IMR-90 (cell line): Measurements from ENCODE around the gene DNMT3A. TPM values are rescaled to one million over a fixed set of nuclear protein-coding genes. Genes with fewer than 3 reads are reported as not detected.

ENCODE experiments used
- ATAC-seq: fragments of 200-7000 bp; cut with Tn5 transposase; 2 replicates; pipeline ENCODE4 v1.9.1; 2020; ENCODE audit warnings: low read depth, mild to moderate bottlenecking, moderate library complexity
- BruUV-seq: library from RNA; stranded (reverse); fragments of 400-500 nt; replicated peaks from 2 replicates; lab custom pipeline; 2021; lab: Mats Ljungman, UMichigan
- CTCF ChIA-PET: fragments of 300-600 bp; formaldehyde crosslinking; extraction: SDS; loops from one replicate; lab custom pipeline; 2021; ENCODE audit warnings: antibody characterized with exemption; lab: Yijun Ruan, JAX
- POLR2A ChIA-PET: fragments of 300-600 bp; sonication (Branson Sonifier 250); formaldehyde crosslinking; loops from one replicate; lab custom pipeline; 2022; ENCODE audit warnings: antibody characterized with exemption; ENCODE audit not compliant: unreplicated experiment; lab: Charles Lee
- DNase-seq: peaks from one replicate; pipeline ENCODE4 v3.0.0; 2013
- H2AFZ ChIP-seq: replicated peaks from 2 replicates; pipeline ENCODE3; 2013; ENCODE audit warnings: low read length, mild to moderate bottlenecking; ENCODE audit not compliant: poor library complexity
- H2AK5ac ChIP-seq: 2 replicates; pipeline ENCODE4 v1.6.1; 2013; ENCODE audit warnings: low read depth, low read length, inconsistent platforms
- H2AK9ac ChIP-seq: replicated peaks from 2 replicates; pipeline ENCODE3; 2013; ENCODE audit warnings: mild to moderate bottlenecking, low read depth, low read length, moderate library complexity; ENCODE audit not compliant: poor library complexity
- H2BK120ac ChIP-seq: 2 replicates; pipeline ENCODE4 v1.6.1; 2013; ENCODE audit warnings: low read depth, low read length, inconsistent platforms
- H2BK15ac ChIP-seq: 3 replicates; pipeline ENCODE4 v1.6.1; 2013; ENCODE audit warnings: low read depth, low read length, inconsistent platforms
- H2BK20ac ChIP-seq: 2 replicates; pipeline ENCODE4 v1.6.1; 2013; ENCODE audit warnings: low read depth, mild to moderate bottlenecking, inconsistent platforms, low read length, moderate library complexity
- H2BK5ac ChIP-seq: 2 replicates; pipeline ENCODE4 v1.6.1; 2013; ENCODE audit warnings: mild to moderate bottlenecking, low read depth, low read length, inconsistent platforms; ENCODE audit not compliant: poor library complexity, severe bottlenecking
- H3K14ac ChIP-seq: replicated peaks from 2 replicates; pipeline ENCODE4 v1.6.1; 2013; ENCODE audit warnings: low read depth, low read length, inconsistent platforms
- H3K18ac ChIP-seq: 2 replicates; pipeline ENCODE4 v1.6.1; 2013; ENCODE audit warnings: low read depth, low read length, control low read depth
- H3K23ac ChIP-seq: 2 replicates; pipeline ENCODE4 v1.6.1; 2013; ENCODE audit warnings: low read depth, low read length, inconsistent platforms
- H3K27ac ChIP-seq: 2 replicates; pipeline ENCODE4 v1.5.1; 2013; ENCODE audit warnings: mild to moderate bottlenecking, control low read depth, low read length; ENCODE audit not compliant: insufficient read depth
- H3K27me3 ChIP-seq: 2 replicates; pipeline ENCODE4 v1.6.1; 2013; ENCODE audit warnings: low read length; ENCODE audit not compliant: control insufficient read depth, insufficient read depth
- H3K36me3 ChIP-seq: 2 replicates; pipeline ENCODE4 v1.6.1; 2013; ENCODE audit warnings: low read length, mixed read lengths; ENCODE audit not compliant: control insufficient read depth, insufficient read depth
- H3K4ac ChIP-seq: 2 replicates; pipeline ENCODE4 v1.6.1; 2013; ENCODE audit warnings: low read depth, low read length, inconsistent platforms
- H3K4me1 ChIP-seq: 2 replicates; pipeline ENCODE4 v1.6.1; 2013; ENCODE audit warnings: low read length, mixed read lengths; ENCODE audit not compliant: control insufficient read depth, insufficient read depth
- H3K4me2 ChIP-seq: 2 replicates; pipeline ENCODE4 v1.6.1; 2013; ENCODE audit warnings: low read depth, mild to moderate bottlenecking, control low read depth, low read length, moderate library complexity
- H3K4me3 ChIP-seq: 2 replicates; pipeline ENCODE4 v1.5.1; 2013; ENCODE audit warnings: low read depth, mild to moderate bottlenecking, control low read depth, low read length, moderate library complexity; ENCODE audit not compliant: insufficient read depth
- H3K56ac ChIP-seq: 2 replicates; pipeline ENCODE4 v1.6.1; 2013; ENCODE audit warnings: low read length, inconsistent platforms; ENCODE audit not compliant: insufficient read depth; ENCODE audit errors: extremely low read depth
- H3K79me1 ChIP-seq, 2 experiments: 2 replicates each; pipeline ENCODE4 v1.6.1; 2013; ENCODE audit warnings: low read length in 2 of 2, inconsistent platforms in 1 of 2, low read depth in 1 of 2
- H3K9ac ChIP-seq: 2 replicates; pipeline ENCODE4 v1.6.1; 2013; ENCODE audit warnings: low read depth, low read length, control low read depth
- H3K9me1 ChIP-seq: 2 replicates; pipeline ENCODE4 v1.6.1; 2013; ENCODE audit warnings: low read length, inconsistent platforms; ENCODE audit not compliant: insufficient read depth
- H3K9me3 ChIP-seq: 2 replicates; pipeline ENCODE4 v1.6.1; 2013; ENCODE audit warnings: low read length; ENCODE audit not compliant: control insufficient read depth, insufficient read depth
- H4K20me1 ChIP-seq: 2 replicates; pipeline ENCODE4 v1.6.1; 2013; ENCODE audit warnings: low read length, inconsistent platforms; ENCODE audit not compliant: insufficient read depth
- H4K5ac ChIP-seq: 2 replicates; pipeline ENCODE4 v1.6.1; 2013; ENCODE audit warnings: mild to moderate bottlenecking, low read depth, low read length, control low read depth
- H4K8ac ChIP-seq, 2 experiments: 2 replicates each; pipeline ENCODE4 v1.6.1; 2013; ENCODE audit warnings: low read depth in 2 of 2, low read length in 2 of 2, control low read depth in 1 of 2, inconsistent platforms in 1 of 2
- H4K91ac ChIP-seq: 2 replicates; pipeline ENCODE4 v1.6.1; 2013; ENCODE audit warnings: low read depth, low read length, inconsistent platforms; ENCODE audit not compliant: insufficient read depth
- BHLHE40 ChIP-seq: fragments of 150-350 bp; IDR thresholded peaks from 2 replicates; pipeline ENCODE4 v1.6.1; 2016; ENCODE audit warnings: mild to moderate bottlenecking, low read depth, low read length
- CEBPB ChIP-seq: IDR thresholded peaks from 2 replicates; pipeline ENCODE4 v1.6.1; 2012; ENCODE audit warnings: low read depth, low read length, improper control_type of control experiment
- CHD1 ChIP-seq: IDR thresholded peaks from 2 replicates; pipeline ENCODE4 v1.6.1; 2012; ENCODE audit warnings: low read depth, low read length, improper control_type of control experiment
- FOS ChIP-seq: fragments of 150-350 bp; IDR thresholded peaks from 2 replicates; pipeline ENCODE4 v1.6.1; 2016; ENCODE audit warnings: low read depth, low read length
- MAFK ChIP-seq: IDR thresholded peaks from 2 replicates; pipeline ENCODE4 v1.6.1; 2012; ENCODE audit warnings: low read depth, low read length, improper control_type of control experiment
- MAZ ChIP-seq: IDR thresholded peaks from 2 replicates; pipeline ENCODE4 v1.6.1; 2012; ENCODE audit warnings: low read depth, mild to moderate bottlenecking, low read length, improper control_type of control experiment, moderate library complexity, borderline replicate concordance
- MXI1 ChIP-seq: IDR thresholded peaks from 2 replicates; pipeline ENCODE4 v1.6.1; 2012; ENCODE audit warnings: low read depth, mild to moderate bottlenecking, low read length, moderate library complexity, borderline replicate concordance
- NFE2L2 ChIP-seq: fragments of 150-350 bp; IDR thresholded peaks from 2 replicates; pipeline ENCODE4 v1.6.1; 2016; ENCODE audit warnings: low read depth, mild to moderate bottlenecking, low read length
- POLR2A ChIP-seq: IDR thresholded peaks from 2 replicates; pipeline ENCODE4 v1.6.1; 2012; ENCODE audit warnings: mild to moderate bottlenecking, low read depth, low read length
- RAD21 ChIP-seq: IDR thresholded peaks from 2 replicates; pipeline ENCODE4 v1.6.1; 2012; ENCODE audit warnings: low read length, improper control_type of control experiment
- RCOR1 ChIP-seq: IDR thresholded peaks from 2 replicates; pipeline ENCODE4 v1.6.1; 2012; ENCODE audit warnings: mild to moderate bottlenecking, low read length, improper control_type of control experiment; ENCODE audit not compliant: insufficient replicate concordance
- RFX5 ChIP-seq: IDR thresholded peaks from 2 replicates; pipeline ENCODE4 v1.8.0; 2012; ENCODE audit warnings: low read depth, mild to moderate bottlenecking, low read length, moderate library complexity
- SMC3 ChIP-seq: fragments of 150-350 bp; IDR thresholded peaks from 2 replicates; pipeline ENCODE4 v1.6.1; 2016; ENCODE audit warnings: low read depth, mild to moderate bottlenecking, antibody characterized with exemption, low read length, moderate library complexity
- WGBS, 2 experiments: methylation state at CpG; one replicate each; pipeline versions ENCODE4 v1.1.5 to v1.1.7; 2013; ENCODE audit warnings: missing lambda C conversion rate in 2 of 2; ENCODE audit not compliant: insufficient read length in 1 of 2; ENCODE audit errors: extremely low coverage in 2 of 2; 5-methylcytosine and 5-hydroxymethylcytosine counted together
- dilution Hi-C: fragments of 300-500 bp; cut with HindIII; formaldehyde crosslinking; loops from one replicate; pipeline ENCODE4 v1.14.3; 2018; ENCODE audit warnings: low sequenced_read_pairs; ENCODE audit not compliant: unreplicated experiment
- in situ Hi-C: fragments of 300-500 bp; cut with MboI; formaldehyde crosslinking; loops from 3 replicates; pipeline ENCODE4 v1.14.3; 2019; ENCODE audit warnings: low sequenced_read_pairs, inconsistent platforms, mixed read lengths
- intact Hi-C: fragments of 100-400 bp; cut with micrococcal nuclease; formaldehyde crosslinking; loops from 2 replicates; pipeline ENCODE4 v1.10.0; 2022
- polyA plus RNA-seq, 3 experiments: library from polyadenylated mRNA; depleted of rRNA; stranded (reverse); fragments of >200 nt; gene quantifications; 2 replicates each; pipeline ENCODE4 v1.2.3, GENCODE V29; 2012; ENCODE audit warnings: low replicate concordance in 1 of 3
- total RNA-seq: library from RNA; depleted of rRNA; stranded (reverse); fragments of >200 nt; gene quantifications from 2 replicates; pipeline ENCODE4 v1.2.3, GENCODE V29; 2012
- TF ChIP-seq, protein P1 (sequence below): fragments of 150-350 bp; IDR thresholded peaks from 2 replicates; pipeline ENCODE4 v1.6.1; 2016; ENCODE audit warnings: low read depth, mild to moderate bottlenecking, low read length, moderate library complexity, borderline replicate concordance
- TF ChIP-seq, protein P2 (sequence below): fragments of 150-350 bp; IDR thresholded peaks from 2 replicates; pipeline ENCODE4 v1.6.1; 2017; ENCODE audit warnings: mild to moderate bottlenecking, antibody characterized with exemption, low read length, low read depth
- TF ChIP-seq, protein P3 (sequence below): conservative IDR thresholded peaks from 2 replicates; pipeline ENCODE4 v1.5.1; 2012; ENCODE audit warnings: mild to moderate bottlenecking, low read depth, low read length, improper control_type of control experiment

The DNMT3A gene
- total and polyA plus RNA-seq, 2 of the 4 experiments (the other 2 are of a cell fraction): 4.4 to 9.7 TPM

GRCh38 chr2:25273985-25274535 is 67.7 kb downstream of the DNMT3A start:
- Histone ChIP-seq H3K27me3 (no peaks in the 10 kb centered on the region), H2AFZ (no peak overlapping the region), H3K23ac (no peak overlapping the region), H3K9ac (no peak overlapping the region), H2AK9ac (no peak overlapping the region), H3K4me2 (no peak overlapping the region), H2AK5ac (no peak overlapping the region), H3K18ac (no peak overlapping the region), H2BK20ac (no peak overlapping the region), H3K4ac (no peak overlapping the region), H3K14ac (no peak overlapping the region), H4K8ac (no peak overlapping the region), H3K56ac (no peak overlapping the region), H4K91ac (no peak overlapping the region), H3K79me1 (no peaks in the 10 kb centered on the region), H3K36me3 (peaks cover 26% of the 10 kb centered on the region), H2BK15ac (no peak overlapping the region), H2BK5ac (no peak overlapping the region), H3K4me1 (peaks cover 3% of the 10 kb centered on the region), H3K9me1 (0 out of 2 replicates have a peak, but pooled peaks cover 4% of the 10 kb centered on the region), H4K20me1 (no peaks in the 10 kb centered on the region), H2BK120ac (no peak overlapping the region), H3K9me3 (no peaks in the 10 kb centered on the region), H3K27ac (no peak overlapping the region), H4K5ac (no peak overlapping the region), H3K4me3 (no peak overlapping the region)
- dilution Hi-C loops: no loop called here
- TF ChIP-seq, protein P1, sequence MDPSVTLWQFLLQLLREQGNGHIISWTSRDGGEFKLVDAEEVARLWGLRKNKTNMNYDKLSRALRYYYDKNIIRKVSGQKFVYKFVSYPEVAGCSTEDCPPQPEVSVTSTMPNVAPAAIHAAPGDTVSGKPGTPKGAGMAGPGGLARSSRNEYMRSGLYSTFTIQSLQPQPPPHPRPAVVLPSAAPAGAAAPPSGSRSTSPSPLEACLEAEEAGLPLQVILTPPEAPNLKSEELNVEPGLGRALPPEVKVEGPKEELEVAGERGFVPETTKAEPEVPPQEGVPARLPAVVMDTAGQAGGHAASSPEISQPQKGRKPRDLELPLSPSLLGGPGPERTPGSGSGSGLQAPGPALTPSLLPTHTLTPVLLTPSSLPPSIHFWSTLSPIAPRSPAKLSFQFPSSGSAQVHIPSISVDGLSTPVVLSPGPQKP: no peak
- TF ChIP-seq POLR2A: no peak
- TF ChIP-seq FOS: no peak
- TF ChIP-seq, protein P2, sequence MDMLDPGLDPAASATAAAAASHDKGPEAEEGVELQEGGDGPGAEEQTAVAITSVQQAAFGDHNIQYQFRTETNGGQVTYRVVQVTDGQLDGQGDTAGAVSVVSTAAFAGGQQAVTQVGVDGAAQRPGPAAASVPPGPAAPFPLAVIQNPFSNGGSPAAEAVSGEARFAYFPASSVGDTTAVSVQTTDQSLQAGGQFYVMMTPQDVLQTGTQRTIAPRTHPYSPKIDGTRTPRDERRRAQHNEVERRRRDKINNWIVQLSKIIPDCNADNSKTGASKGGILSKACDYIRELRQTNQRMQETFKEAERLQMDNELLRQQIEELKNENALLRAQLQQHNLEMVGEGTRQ: no peak
- no peak for TF ChIP-seq MAZ
- TF ChIP-seq, protein P3, sequence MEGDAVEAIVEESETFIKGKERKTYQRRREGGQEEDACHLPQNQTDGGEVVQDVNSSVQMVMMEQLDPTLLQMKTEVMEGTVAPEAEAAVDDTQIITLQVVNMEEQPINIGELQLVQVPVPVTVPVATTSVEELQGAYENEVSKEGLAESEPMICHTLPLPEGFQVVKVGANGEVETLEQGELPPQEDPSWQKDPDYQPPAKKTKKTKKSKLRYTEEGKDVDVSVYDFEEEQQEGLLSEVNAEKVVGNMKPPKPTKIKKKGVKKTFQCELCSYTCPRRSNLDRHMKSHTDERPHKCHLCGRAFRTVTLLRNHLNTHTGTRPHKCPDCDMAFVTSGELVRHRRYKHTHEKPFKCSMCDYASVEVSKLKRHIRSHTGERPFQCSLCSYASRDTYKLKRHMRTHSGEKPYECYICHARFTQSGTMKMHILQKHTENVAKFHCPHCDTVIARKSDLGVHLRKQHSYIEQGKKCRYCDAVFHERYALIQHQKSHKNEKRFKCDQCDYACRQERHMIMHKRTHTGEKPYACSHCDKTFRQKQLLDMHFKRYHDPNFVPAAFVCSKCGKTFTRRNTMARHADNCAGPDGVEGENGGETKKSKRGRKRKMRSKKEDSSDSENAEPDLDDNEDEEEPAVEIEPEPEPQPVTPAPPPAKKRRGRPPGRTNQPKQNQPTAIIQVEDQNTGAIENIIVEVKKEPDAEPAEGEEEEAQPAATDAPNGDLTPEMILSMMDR: no peak
- TF ChIP-seq RFX5: no peak
- no peak for TF ChIP-seq CEBPB
- TF ChIP-seq BHLHE40: no peak
- TF ChIP-seq MXI1: no peak
- TF ChIP-seq RAD21: no peak
- TF ChIP-seq CHD1: no peak
- no peak for TF ChIP-seq SMC3
- no peak for TF ChIP-seq RCOR1
- no peak for TF ChIP-seq NFE2L2
- no peak for TF ChIP-seq MAFK
- ATAC-seq (no peak), DNase-seq (no peak)
- intact Hi-C loops: no loop called here
- in situ Hi-C loops: no loop called here
- no TSS peak for BruUV-seq
- POLR2A ChIA-PET: no interaction called here
- 91% methylated on average over 4 of the region's 5 CpGs; no CpG with 5 or more reads in 1 of the 2 experiments for WGBS, 2 experiments
- CTCF ChIA-PET: no interaction called here
